MG63 (cell line): ENCODE measurements around the gene EIF5AL1. TPM values are rescaled to one million over a fixed set of nuclear protein-coding genes. Genes with fewer than 3 reads are reported as not detected.
A peak's percentile ranks its signal among the peaks of the same experiment; 100 is the strongest.
"Not testable (repeated sequence)": the region's sequence is repeated elsewhere in the genome, so short reads cannot be mapped to it uniquely, and the experiment has no call there.

Source experiments
- DNase-seq: peaks from one replicate; pipeline ENCODE4 v3.0.0-alpha.2; 2020
- H3K27me3 ChIP-seq: fragments of 250-450 bp; sonication (Bioruptor Pico); 2 replicates; pipeline ENCODE4 v1.5.1; 2020; ENCODE audit warnings: mild to moderate bottlenecking, moderate library complexity
- H3K36me3 ChIP-seq: fragments of 250-450 bp; sonication (Bioruptor Pico); 2 replicates; pipeline ENCODE4 v1.5.1; 2020; ENCODE audit warnings: mild to moderate bottlenecking, moderate library complexity
- H3K4me3 ChIP-seq: fragments of 250-450 bp; sonication (Bioruptor Pico); 2 replicates; pipeline ENCODE4 v1.5.1; 2020; ENCODE audit warnings: mild to moderate bottlenecking, moderate library complexity
- H3K9me3 ChIP-seq: fragments of 250-450 bp; sonication (Bioruptor Pico); 2 replicates; pipeline ENCODE4 v1.5.1; 2020; ENCODE audit warnings: mild to moderate bottlenecking, moderate library complexity
- total RNA-seq: library from RNA; depleted of rRNA; stranded (reverse); fragments of >200 nt; shearing (Covaris generic); gene quantifications from 2 replicates; pipeline ENCODE4 v1.2.3, GENCODE V29; 2014; ENCODE audit warnings: low replicate concordance; rRNA removed

EIF5AL1 gene
- 0.69 and 1.0 TPM in 2 replicates for total RNA-seq

DNA sequence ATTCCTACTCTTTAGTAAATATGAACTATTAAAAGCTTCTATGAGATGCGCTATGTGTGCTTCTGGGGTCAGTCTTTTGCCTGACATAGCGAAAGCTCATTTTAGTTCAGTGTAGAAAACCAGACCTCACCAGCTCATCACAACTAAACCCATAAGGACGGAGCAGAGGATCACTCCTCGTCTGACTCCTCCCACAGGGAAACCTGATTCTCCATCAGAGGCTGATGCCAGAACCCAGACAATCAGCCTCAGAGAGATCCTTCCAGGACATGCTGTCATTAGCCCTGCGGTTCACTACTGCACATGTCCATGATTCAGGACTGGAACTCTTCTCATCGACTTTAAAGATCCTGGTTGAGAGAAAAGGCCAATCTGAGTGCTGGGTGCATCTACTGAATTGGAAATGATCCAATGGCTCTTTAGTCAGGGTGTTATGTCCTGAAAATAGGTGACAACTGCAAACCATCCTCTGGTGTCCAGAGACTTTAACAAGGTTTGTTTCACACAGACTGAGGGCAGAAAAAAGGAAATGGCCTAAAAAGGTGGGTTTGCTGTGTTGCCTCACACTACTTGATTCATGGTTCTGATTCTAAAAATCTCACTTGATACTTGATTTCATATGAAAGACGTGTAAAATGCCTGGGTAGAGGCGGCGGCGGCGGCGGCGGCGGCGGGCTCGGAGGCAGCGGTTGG is at the start of gene EIF5AL1:
Gene EIF5AL1 (plus strand): TSS at position 643 of the 693 bp plus-strand sequence. CDS start 117 bp downstream, outside the sequence.
- H3K4me3 ChIP-seq, H3K27me3 ChIP-seq, DNase-seq, H3K9me3 ChIP-seq, H3K36me3 ChIP-seq: not testable (repeated sequence)

DNA sequence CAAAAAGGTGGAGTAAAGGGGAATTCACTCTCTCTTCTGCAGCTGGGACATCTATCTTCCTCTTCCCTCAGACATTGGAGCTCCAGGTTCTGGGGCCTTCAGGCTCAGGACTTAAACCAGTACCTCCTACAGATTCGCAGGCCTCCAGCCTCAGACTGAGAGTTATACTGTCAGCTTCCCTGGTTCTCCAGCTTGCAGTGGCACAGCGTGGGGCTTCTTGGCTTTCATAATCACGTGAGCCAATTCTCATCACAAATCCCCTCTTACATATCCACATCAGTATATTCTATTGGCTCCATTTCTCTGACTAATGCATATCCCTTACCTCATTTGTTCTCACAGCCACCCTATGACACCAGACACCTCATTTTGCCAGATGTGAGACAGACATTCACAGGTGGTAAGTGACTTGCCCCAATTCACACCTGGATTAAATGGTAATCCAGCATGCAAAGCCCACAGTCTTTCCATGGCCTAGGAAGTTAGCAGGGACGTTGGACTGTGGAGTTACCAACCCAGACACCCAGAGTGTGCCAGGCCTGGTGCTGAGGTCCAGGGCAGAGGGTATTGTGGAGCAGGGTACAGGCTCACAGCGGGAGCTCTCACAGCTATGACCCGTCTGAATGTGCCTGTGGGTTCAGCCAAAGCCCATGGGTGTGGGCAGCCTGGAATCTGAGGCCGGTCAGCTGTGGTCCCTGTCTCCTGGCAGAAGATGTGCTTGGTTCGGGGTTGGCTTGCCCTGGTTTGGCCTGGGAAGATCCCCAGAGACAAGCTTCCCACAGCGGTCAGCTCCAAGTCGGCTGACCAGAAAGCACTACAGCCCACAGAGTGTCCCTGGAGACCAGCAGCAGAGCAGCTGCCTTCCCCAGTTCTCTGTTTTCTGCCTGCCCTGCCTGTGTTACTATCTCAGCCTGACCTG is 48.5 kb upstream of the EIF5AL1 start:
- peak; percentile 13 for DNase-seq

DNA sequence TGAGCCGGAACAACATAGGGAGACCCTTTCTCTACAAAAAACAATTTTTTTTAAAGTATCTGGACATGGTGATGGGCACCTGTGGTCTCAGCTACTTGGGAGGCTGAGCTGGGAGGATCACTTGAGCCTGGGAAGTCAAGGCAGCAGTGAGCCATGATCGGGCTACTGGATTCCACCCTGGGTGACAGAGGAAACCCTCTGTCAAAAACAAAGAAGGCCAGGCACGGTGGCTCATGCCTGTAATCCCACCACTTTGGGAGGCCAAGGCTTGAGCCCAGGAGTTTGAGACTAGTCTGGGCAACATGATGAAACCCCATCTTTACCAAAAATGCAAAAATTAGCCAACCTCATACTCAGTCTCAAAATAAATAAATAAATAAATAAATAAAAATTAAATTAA is 47.0 kb upstream of the EIF5AL1 start:
- H3K9me3 ChIP-seq: no peaks in the 10 kb centered on the region

More for the DNA sequence above, 48.5 kb upstream of the EIF5AL1 start:
- H3K36me3 ChIP-seq: no peaks in the 10 kb centered on the region
- no peaks in the 10 kb centered on the region for H3K9me3 ChIP-seq
- no peaks in the 10 kb centered on the region for H3K27me3 ChIP-seq
- H3K4me3 ChIP-seq: no peak overlapping the region

DNA sequence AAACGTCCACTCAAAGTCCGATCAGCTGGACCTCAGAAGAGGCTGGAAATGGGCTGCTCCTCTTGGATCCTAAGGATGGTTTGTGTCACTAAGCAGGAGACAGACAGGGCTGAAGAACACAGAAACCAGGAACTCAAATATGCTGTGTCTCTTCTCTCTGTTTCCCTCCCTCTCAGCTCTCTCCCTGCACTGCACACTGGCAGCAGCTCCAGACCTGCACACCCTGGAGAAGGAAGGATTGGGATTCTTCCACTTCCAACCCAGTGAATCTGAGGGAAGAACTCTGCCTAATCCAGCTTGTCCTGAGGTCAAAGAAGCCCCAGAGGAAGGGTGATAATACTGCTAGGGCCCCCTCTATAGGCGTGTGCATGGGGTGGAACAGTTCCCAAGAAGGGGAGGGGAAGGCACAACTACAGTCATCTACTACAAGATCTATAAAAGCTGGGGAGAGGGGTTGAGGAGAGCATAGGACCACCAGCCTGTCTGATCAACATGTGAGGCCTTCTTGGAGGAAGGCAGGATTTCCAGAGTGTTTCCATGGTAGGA is 44.2 kb upstream of the EIF5AL1 start:
- DNase-seq: no peak
- Histone ChIP-seq H3K27me3 (no peaks in the 10 kb centered on the region), H3K36me3 (no peaks in the 10 kb centered on the region), H3K4me3 (no peak overlapping the region), H3K9me3 (no peaks in the 10 kb centered on the region)

More for the DNA sequence above, 47.0 kb upstream of the EIF5AL1 start:
- Histone ChIP-seq H3K4me3 (no peak overlapping the region), H3K27me3 (no peaks in the 10 kb centered on the region), H3K36me3 (no peaks in the 10 kb centered on the region)
- no peak for DNase-seq

DNA sequence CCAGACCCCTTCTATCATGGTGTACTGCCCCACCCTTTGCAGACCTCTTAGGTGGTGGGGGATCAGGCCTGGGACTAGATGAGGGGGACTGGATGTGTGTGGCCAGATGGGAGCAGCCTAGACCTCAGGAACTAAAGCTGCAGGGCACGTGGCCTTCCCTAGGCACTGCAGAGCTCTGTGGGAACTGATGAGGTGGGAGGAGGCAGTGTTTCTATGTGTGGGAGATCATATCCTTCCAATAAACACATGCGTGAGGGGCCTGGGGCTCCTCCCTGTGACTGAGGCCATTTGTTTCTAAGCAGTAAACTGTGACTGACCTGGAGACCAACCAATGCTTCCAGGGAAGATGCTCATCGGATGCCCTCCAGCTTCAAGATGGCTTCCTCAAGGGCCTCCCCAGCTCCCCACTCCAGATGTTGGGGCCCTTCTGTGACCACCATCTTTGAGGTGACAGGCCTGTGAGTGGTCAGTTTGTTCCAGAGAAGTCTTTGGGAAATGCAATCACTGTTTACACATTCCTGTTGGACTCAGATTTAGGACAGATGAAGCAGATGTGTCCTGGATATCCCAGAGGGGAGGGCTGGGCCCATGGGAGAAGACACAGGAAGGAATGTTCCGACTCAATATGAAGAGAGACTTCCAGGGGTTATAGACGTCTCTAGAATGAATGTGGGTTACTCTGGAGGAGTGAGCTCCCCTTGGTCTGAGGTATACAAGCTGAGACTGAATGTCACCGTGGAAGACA is 43.3 kb upstream of the EIF5AL1 start:
- DNase-seq: no peak
- H3K36me3 ChIP-seq: no peaks in the 10 kb centered on the region
- no peaks in the 10 kb centered on the region for H3K9me3 ChIP-seq
- H3K4me3 ChIP-seq: no peak overlapping the region
- H3K27me3 ChIP-seq: no peaks in the 10 kb centered on the region

DNA sequence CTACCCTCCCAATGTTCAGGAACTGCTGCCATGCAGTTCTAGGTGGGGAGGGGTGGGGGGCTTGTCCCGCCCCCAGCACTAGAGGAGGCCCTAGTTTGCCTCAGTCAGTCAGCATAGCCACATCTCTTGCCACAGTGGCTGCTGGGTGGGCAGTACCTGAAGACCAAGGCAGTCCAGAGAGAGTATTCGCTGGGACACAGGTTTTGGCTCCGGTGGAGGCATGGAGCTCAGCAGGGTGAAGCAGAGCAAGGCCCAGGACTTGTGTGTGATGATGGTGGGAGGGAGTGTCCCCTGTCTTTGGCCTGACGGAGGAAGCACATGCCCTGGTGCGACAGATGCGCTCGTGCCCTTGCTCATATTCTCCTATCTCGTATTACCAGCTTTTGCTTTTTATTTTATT is 42.2 kb upstream of the EIF5AL1 start:
- Histone ChIP-seq H3K4me3 (no peak overlapping the region), H3K36me3 (no peaks in the 10 kb centered on the region)
- no peak for DNase-seq

DNA sequence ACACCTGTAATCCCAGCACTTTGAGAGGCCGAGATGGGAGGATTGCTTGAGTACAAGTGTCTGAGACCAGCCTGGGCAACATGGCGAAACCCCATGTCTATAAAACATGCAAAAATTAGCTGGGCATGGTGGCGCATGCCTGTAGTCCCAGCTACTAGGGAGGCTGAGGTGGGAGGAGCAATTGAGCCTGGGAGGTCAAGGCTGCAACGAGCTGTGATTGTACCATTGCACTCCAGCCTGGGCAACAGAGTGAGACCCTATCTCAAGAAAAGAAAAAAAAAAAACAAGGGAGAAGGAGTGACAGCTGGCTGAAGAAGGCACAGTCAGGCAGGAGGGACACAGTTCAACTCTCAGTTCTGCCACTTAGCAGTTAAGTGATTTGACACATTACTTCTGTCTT is 40.6 kb upstream of the EIF5AL1 start:
- no peaks in the 10 kb centered on the region for H3K9me3 ChIP-seq

More for the DNA sequence above, 42.2 kb upstream of the EIF5AL1 start:
- Histone ChIP-seq H3K27me3 (no peaks in the 10 kb centered on the region), H3K9me3 (no peaks in the 10 kb centered on the region)

DNA sequence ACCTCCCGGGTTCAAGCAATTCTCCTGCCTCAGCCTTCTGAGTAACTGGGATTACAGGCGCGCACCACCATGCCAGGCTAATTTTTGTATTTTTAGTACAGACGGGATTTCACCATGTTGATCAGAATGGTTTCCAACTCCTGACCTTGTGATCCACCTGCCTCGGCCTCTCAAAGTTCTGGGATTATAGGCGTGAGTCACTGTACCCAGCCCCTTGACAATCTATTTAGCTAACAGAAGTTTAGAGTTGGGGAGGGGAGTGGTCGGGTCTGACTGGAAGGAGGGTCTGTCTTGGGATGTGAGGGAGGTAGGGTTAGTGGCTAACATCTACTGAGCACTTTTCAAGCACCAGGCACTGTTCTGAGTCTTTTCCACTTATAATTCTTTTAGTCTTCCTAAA is 39.9 kb upstream of the EIF5AL1 start:
- Histone ChIP-seq H3K9me3 (no peaks in the 10 kb centered on the region), H3K4me3 (no peak overlapping the region), H3K36me3 (no peaks in the 10 kb centered on the region), H3K27me3 (no peaks in the 10 kb centered on the region)
- no peak for DNase-seq

More for the DNA sequence above, 40.6 kb upstream of the EIF5AL1 start:
- no peak for DNase-seq
- no peak overlapping the region for H3K4me3 ChIP-seq
- no peaks in the 10 kb centered on the region for H3K27me3 ChIP-seq
- no peaks in the 10 kb centered on the region for H3K36me3 ChIP-seq

DNA sequence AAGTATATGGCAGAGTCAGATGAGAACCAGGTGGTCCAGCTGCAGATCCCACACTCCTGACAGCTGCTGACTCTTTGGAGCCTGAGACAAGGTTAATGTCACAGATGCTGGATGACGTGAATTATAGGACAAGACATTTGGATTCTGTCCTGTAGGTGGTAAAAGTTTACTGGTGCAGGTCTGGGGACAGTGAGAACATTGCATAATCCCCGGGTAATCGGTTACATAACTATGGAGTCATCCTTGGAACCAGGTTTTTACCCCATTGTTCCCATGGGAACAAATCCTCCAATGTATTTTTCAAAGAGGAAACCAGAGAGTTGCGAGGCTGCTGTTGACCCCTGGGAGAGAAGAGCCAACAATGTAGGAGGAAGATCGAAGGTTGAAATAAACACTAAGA is 39.4 kb upstream of the EIF5AL1 start:
- no peak for DNase-seq

DNA sequence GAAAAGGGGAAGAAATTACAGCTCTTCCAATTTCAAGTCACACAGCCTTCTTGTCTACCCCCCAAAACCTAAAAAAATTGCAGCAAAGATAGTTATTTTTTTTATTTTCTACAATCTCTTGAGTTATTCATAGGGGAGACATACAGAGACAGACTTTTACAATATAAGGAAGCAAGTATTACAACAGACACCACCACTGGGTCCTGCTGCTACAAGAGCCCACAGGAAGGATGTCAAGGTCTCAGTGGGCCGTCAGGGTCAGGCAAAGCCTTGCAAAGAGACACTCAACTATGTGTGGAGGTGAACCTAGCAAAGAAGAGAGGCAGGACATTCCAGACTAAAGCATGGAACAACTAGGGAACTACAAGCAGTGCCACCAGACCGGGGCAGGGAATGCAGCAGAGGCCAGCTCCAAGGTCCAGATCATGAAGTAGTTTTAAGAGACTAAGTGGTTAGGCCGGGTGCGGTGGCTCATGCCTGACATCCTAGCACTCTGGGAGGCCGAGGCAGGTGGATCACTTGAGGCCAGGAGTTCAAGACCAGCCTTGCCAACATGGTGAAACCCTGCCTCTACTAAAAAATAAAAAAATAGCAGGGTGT is 38.7 kb upstream of the EIF5AL1 start:
- Histone ChIP-seq H3K9me3 (no peaks in the 10 kb centered on the region), H3K36me3 (no peaks in the 10 kb centered on the region), H3K4me3 (no peak overlapping the region), H3K27me3 (no peaks in the 10 kb centered on the region)
- no peak for DNase-seq

More for the DNA sequence above, 39.4 kb upstream of the EIF5AL1 start:
- Histone ChIP-seq H3K27me3 (no peaks in the 10 kb centered on the region), H3K9me3 (no peaks in the 10 kb centered on the region), H3K36me3 (no peaks in the 10 kb centered on the region), H3K4me3 (no peak overlapping the region)

DNA sequence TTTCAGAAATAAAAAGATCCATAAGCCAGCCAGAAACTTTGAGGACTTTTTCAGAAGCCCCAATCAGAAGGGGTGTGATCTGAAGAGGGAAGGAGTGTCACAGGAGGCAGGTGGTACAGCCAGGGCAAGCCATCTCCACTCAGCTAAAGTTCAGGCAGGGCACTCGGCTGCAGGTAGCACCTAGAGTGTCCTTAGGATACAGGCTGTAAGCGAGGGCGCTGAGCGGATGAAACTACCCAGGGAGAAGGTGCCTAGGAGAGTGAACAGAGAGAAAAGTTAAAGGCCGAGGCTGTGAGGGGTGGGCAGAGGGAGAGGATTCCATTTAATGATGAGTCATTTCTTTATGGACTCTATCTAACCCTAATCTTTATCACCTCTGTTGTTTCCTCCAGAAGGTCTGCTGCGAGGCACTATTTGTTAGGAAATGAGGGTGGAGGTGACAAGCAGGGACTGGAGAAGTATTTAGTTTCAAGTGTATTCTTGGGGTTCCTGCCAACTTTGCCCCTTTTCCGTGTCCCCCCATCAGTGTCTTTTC is 37.1 kb upstream of the EIF5AL1 start:
- DNase-seq: no peak
- no peaks in the 10 kb centered on the region for H3K27me3 ChIP-seq
- no peaks in the 10 kb centered on the region for H3K9me3 ChIP-seq
- no peaks in the 10 kb centered on the region for H3K36me3 ChIP-seq
- H3K4me3 ChIP-seq: no peak overlapping the region

DNA sequence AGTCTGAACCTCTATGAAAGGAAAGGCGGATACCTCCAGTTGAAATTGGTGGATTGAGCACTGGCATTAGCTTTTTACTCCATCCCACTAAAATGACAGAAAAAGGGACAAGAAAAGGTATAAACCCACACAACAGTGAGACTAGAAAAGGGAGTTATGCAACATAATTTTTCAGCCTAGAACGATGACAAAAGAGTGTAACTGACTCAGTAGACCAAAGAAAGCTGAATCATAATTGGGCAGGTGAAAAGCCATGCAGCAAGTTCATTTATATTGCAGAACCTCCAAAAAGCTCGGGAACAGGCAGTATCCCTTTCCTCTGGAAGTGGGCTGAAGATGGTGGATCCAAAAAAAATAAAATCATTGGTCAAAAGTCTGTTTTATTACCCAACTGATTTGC is 36.5 kb upstream of the EIF5AL1 start:
- H3K4me3 ChIP-seq: no peak overlapping the region
- no peak for DNase-seq
- H3K27me3 ChIP-seq: no peaks in the 10 kb centered on the region
- H3K9me3 ChIP-seq: no peaks in the 10 kb centered on the region
- no peaks in the 10 kb centered on the region for H3K36me3 ChIP-seq

DNA sequence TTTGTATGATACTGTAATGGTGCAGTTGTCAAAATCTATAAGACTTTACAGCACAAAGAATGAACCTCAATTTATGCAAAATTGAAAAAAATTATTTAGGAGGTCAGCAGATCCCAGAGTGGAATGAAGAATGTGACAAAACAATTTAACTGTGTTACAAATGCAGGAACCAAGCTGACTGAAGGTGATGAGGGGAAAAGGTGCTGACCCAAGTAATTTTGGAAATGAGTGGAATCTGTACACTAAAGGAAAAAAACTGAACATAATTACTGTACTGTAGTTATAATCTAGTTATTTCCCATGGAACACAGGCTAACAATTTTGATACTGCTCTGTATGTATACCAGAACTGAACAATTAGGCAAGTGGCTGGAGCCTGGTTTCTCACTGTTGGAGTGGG is 35.7 kb upstream of the EIF5AL1 start:
- Histone ChIP-seq H3K27me3 (no peaks in the 10 kb centered on the region), H3K4me3 (no peak overlapping the region), H3K9me3 (0 out of 2 replicates have a peak, but pooled peaks cover 3% of the 10 kb centered on the region), H3K36me3 (no peaks in the 10 kb centered on the region)
- no peak for DNase-seq

DNA sequence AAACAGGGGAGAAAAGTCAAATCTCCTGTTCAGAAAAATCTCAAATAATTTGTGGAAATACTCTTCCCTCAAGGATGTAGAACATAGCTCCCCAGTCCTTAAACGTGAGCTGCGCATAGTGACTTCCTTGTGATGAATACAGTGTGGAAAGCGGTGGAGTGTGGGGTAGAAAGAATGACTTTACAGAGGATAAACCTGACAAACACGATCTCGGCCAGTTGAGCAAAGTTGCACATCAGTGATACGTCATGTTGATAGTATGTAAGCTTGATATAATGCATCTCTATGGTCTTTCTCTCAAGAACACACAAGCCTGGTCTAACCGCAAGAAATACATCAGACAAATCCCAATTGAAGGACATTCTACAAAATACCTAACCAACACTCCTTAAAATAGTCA is 34.9 kb upstream of the EIF5AL1 start:
- no peak overlapping the region for H3K4me3 ChIP-seq
- no peaks in the 10 kb centered on the region for H3K36me3 ChIP-seq
- H3K9me3 ChIP-seq: 0 out of 2 replicates have a peak, but pooled peaks cover 3% of the 10 kb centered on the region
- no peak for DNase-seq
- no peaks in the 10 kb centered on the region for H3K27me3 ChIP-seq

DNA sequence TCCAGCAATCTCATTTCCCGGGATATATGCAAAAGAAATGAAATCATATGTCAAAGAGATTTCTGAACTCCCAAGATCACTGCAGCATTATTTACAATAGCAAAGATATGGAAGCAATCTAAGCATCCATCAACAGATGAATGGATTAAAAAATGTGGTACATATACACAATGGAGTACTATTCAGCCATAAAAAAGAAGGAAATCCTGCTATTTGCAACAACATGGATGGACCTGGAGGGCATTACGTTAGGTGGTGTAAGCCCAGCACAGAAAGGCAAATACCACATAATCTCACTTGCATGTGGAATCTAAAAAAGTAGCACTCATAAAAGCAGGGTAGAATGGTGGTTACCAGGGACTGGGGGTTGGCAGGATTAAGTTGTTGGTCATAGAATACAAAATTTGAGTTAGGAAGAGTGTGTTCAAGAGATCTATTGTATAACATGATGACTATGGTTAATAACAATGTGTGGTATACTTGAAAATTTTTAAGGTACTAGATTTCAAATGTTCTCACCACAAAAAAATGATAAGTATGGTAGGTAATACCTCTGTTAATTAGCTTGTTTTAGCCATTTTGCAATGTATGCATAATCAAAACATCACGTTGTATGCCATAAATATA is 32.9 kb upstream of the EIF5AL1 start:
- H3K4me3 ChIP-seq: no peak overlapping the region
- 0 out of 2 replicates have a peak, but pooled peaks cover 3% of the 10 kb centered on the region for H3K9me3 ChIP-seq
- no peaks in the 10 kb centered on the region for H3K36me3 ChIP-seq
- DNase-seq: no peak
- no peaks in the 10 kb centered on the region for H3K27me3 ChIP-seq
